ENCODE measurements around the gene PI4KA.

DNA sequence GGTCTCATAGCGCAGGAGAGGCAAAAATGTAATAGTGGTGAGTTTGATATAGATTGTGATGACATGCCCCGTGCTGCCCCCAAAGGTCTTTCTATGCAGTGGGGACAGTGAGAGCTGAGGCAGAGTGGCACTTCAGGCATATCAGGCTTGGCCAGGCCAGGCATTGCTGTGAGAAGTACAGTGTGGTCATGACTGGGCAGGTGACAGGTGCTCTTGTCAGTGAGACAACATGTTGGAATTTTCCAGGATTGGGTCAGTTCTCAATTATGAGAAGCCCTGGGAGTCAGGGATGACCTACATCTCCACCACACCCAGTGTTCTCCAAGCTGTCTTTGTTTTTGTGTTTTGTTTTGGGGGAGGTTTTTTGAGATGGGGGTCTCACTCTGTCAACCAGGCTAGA lies 3.9 kb upstream of the PI4KA start:
- TF ChIP-seq, protein P1, sequence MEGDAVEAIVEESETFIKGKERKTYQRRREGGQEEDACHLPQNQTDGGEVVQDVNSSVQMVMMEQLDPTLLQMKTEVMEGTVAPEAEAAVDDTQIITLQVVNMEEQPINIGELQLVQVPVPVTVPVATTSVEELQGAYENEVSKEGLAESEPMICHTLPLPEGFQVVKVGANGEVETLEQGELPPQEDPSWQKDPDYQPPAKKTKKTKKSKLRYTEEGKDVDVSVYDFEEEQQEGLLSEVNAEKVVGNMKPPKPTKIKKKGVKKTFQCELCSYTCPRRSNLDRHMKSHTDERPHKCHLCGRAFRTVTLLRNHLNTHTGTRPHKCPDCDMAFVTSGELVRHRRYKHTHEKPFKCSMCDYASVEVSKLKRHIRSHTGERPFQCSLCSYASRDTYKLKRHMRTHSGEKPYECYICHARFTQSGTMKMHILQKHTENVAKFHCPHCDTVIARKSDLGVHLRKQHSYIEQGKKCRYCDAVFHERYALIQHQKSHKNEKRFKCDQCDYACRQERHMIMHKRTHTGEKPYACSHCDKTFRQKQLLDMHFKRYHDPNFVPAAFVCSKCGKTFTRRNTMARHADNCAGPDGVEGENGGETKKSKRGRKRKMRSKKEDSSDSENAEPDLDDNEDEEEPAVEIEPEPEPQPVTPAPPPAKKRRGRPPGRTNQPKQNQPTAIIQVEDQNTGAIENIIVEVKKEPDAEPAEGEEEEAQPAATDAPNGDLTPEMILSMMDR (IDR thresholded peaks at IDR 0.05; ENCODE audit: low read depth, low read length), result no peak
- no peak for TF ChIP-seq EZH2phosphoT487 (IDR thresholded peaks at IDR 0.05; ENCODE audit: low read depth)
